ENCODE results near the gene CNN2. TPM values are rescaled to one million over a fixed set of nuclear protein-coding genes. Genes with fewer than 3 reads are reported as not detected.

Gene CNN2
- total and polyA plus RNA-seq, 2 donors: 55.9 to 127 TPM

DNA sequence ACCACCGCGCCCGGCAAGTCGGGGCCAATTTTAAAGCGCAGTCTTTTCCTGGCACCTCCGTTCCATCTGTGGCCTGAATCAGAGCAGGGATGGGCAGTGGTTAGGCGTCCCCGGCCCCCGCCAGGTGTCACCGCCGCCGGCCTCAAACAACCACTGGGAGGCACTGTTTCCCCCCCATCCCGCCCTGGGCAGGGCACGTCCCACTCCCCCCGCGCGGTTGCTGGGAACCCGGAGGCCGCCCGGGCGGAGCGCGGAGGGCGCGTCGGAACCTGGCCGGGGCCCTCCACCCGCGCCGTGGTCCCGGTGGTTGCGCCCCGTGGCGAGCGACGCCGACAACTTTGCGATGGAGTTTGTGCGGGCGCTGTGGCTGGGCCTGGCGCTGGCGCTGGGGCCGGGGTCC is 26.3 kb upstream of the CNN2 start, which contains the start of gene GRIN3B:
TSS of gene GRIN3B (plus strand) at position 325 of the 400 bp plus-strand sequence. CDS start at position 344, 19 bp downstream.
- Histone ChIP-seq H3K27me3 (ENCODE audit: control insufficient read depth in 2 of 2, insufficient read depth in 1 of 2, low read length in 1 of 2) (peaks cover 55 to 79% of the 10 kb centered on the region in 2 donors), H3K4me3 (ENCODE audit: low read length in 2 of 2) (peak within 1 kb of the TSS in 1 of 2 donors; percentile 4)
- WGBS: 2% methylated on average over 43 of the region's 43 CpGs

GRCh38 chr19:1000591-1001537 is 25.5 kb upstream of the CNN2 start:
- H3K27ac ChIP-seq (ENCODE audit: low read depth in 1 of 2, low read length in 1 of 2): no peak overlapping the region
- H3K4me1 ChIP-seq (ENCODE audit: control insufficient read depth in 2 of 2, insufficient read depth in 2 of 2, low read length in 2 of 2): peaks cover 8 to 13% of the 10 kb centered on the region in 2 donors
- WGBS: 3% methylated on average over 73 of the region's 73 CpGs
- no peak for DNase-seq (ENCODE audit: low read depth in 6 of 9, low spot score in 9 of 9)
- H3K9me3 ChIP-seq (ENCODE audit: control insufficient read depth in 2 of 2, insufficient read depth in 1 of 2, low read length in 1 of 2): peaks cover 0 to 13% of the 10 kb centered on the region in 2 donors
- H3K36me3 ChIP-seq (ENCODE audit: control insufficient read depth in 2 of 2, insufficient read depth in 2 of 2, low read length in 1 of 2): no peaks in the 10 kb centered on the region
- peak overlapping the region in 1 of 2 donors; percentile 4 for H3K4me3 ChIP-seq (ENCODE audit: low read length in 2 of 2)
- peaks cover 54 to 71% of the 10 kb centered on the region in 2 donors for H3K27me3 ChIP-seq (ENCODE audit: control insufficient read depth in 2 of 2, insufficient read depth in 1 of 2, low read length in 1 of 2)

More for the DNA sequence above, 26.3 kb upstream of the CNN2 start, which contains the start of gene GRIN3B:
- Histone ChIP-seq H3K9me3 (ENCODE audit: control insufficient read depth in 2 of 2, insufficient read depth in 1 of 2, low read length in 1 of 2) (peaks cover 0 to 18% of the 10 kb centered on the region in 2 donors), H3K27ac (ENCODE audit: low read depth in 1 of 2, low read length in 1 of 2) (no peak within 1 kb of the TSS), H3K4me1 (ENCODE audit: control insufficient read depth in 2 of 2, insufficient read depth in 2 of 2, low read length in 2 of 2) (peaks cover 8 to 14% of the 10 kb centered on the region in 2 donors), H3K36me3 (ENCODE audit: control insufficient read depth in 2 of 2, insufficient read depth in 2 of 2, low read length in 1 of 2) (no peaks in the 10 kb centered on the region)
- peak in 3 of 9 donors; percentile 15 to 57 (median 37) for DNase-seq (ENCODE audit: low read depth in 6 of 9, low spot score in 9 of 9)

DNA sequence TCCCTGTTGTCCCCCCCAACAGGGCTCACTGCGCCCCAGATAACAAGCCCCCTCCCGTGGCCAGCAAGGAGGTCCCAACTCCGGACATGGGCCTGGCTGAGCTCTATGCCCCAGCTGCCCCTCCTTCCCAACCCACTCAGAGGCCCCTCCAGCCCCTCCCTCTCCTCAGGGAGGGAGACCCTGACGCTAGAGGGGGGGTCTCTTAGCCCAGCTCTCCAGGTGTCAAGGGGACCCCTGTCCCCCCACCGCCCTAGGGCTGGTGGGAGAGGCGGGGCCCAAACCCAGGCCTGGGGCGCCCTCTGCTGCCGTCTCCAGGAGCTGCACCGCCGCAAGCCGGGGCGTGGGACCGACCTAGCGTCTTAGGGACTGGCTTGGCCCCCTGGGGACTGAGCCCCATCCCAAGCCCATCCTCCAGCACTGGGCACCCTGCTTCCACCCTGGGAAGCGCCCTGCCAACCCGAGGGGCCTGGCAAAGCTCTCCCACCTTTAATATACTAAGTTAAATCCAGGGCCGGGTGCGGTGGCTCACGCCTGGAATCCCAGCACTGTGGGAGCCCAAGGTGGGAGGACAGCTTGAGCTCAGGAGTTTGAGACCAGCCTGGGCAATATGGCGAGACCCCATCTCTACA is 24.8 kb upstream of the CNN2 start:
- WGBS: 14% methylated on average over 20 of the region's 20 CpGs
- no peaks in the 10 kb centered on the region for H3K36me3 ChIP-seq (ENCODE audit: control insufficient read depth in 2 of 2, insufficient read depth in 2 of 2, low read length in 1 of 2)
- peaks cover 4 to 5% of the 10 kb centered on the region in 2 donors for H3K4me1 ChIP-seq (ENCODE audit: control insufficient read depth in 2 of 2, insufficient read depth in 2 of 2, low read length in 2 of 2)
- peaks cover 47 to 63% of the 10 kb centered on the region in 2 donors for H3K27me3 ChIP-seq (ENCODE audit: control insufficient read depth in 2 of 2, insufficient read depth in 1 of 2, low read length in 1 of 2)
- no peak overlapping the region for H3K4me3 ChIP-seq (ENCODE audit: low read length in 2 of 2)
- peak in 4 of 9 donors; percentile 24 to 62 (median 46) for DNase-seq (ENCODE audit: low read depth in 6 of 9, low spot score in 9 of 9)
- peaks cover 0 to 7% of the 10 kb centered on the region in 2 donors for H3K9me3 ChIP-seq (ENCODE audit: control insufficient read depth in 2 of 2, insufficient read depth in 1 of 2, low read length in 1 of 2)
- no peak overlapping the region for H3K27ac ChIP-seq (ENCODE audit: low read depth in 1 of 2, low read length in 1 of 2)

DNA sequence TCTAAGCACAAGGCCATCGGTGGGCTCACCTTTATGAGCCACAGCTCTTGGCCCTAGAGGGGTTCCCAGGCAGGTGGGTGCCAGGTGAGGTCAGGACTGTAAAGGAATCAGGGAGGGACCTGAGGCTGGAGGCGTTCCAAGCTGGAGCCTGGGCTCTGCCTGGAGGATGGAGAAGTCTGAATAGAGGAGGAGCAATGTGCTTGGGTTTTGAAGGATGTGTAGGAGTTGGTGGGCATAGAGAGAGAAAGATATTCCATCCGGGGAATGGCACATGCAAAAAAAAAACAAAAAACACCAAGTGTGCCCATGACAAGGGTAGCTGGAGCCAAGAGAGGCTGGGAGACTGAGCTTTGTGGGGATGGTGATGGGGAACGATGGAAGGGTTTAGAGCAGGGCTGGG is 23.8 kb upstream of the CNN2 start:
- WGBS: 83% methylated on average over 4 of the region's 4 CpGs
- Histone ChIP-seq H3K27ac (ENCODE audit: low read depth in 1 of 2, low read length in 1 of 2) (no peak overlapping the region), H3K9me3 (ENCODE audit: control insufficient read depth in 2 of 2, insufficient read depth in 1 of 2, low read length in 1 of 2) (peaks cover 0 to 7% of the 10 kb centered on the region in 2 donors), H3K36me3 (ENCODE audit: control insufficient read depth in 2 of 2, insufficient read depth in 2 of 2, low read length in 1 of 2) (no peaks in the 10 kb centered on the region), H3K4me3 (ENCODE audit: low read length in 2 of 2) (no peak overlapping the region), H3K27me3 (ENCODE audit: control insufficient read depth in 2 of 2, insufficient read depth in 1 of 2, low read length in 1 of 2) (peaks cover 41 to 54% of the 10 kb centered on the region in 2 donors), H3K4me1 (ENCODE audit: control insufficient read depth in 2 of 2, insufficient read depth in 2 of 2, low read length in 2 of 2) (peaks cover 4 to 5% of the 10 kb centered on the region in 2 donors)
- DNase-seq (ENCODE audit: low read depth in 6 of 9, low spot score in 9 of 9): no peak

DNA sequence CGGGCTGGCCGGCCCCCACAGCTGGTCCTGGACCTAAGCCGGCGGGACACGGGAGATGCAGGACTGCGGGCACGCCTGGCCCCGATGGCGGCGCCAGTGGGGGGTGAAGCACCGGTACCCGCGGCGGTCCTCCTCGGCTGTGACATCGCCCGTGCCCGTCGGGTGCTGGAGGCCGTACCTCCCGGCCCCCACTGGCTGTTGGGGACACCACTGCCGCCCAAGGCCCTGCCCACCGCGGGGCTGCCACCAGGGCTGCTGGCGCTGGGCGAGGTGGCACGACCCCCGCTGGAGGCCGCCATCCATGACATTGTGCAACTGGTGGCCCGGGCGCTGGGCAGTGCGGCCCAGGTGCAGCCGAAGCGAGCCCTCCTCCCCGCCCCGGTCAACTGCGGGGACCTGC is 23.1 kb upstream of the CNN2 start:
- Histone ChIP-seq H3K36me3 (ENCODE audit: control insufficient read depth in 2 of 2, insufficient read depth in 2 of 2, low read length in 1 of 2) (no peaks in the 10 kb centered on the region), H3K27ac (ENCODE audit: low read depth in 1 of 2, low read length in 1 of 2) (no peak overlapping the region), H3K9me3 (ENCODE audit: control insufficient read depth in 2 of 2, insufficient read depth in 1 of 2, low read length in 1 of 2) (peaks cover 0 to 7% of the 10 kb centered on the region in 2 donors), H3K27me3 (ENCODE audit: control insufficient read depth in 2 of 2, insufficient read depth in 1 of 2, low read length in 1 of 2) (peaks cover 38 to 47% of the 10 kb centered on the region in 2 donors), H3K4me3 (ENCODE audit: low read length in 2 of 2) (no peak overlapping the region), H3K4me1 (ENCODE audit: control insufficient read depth in 2 of 2, insufficient read depth in 2 of 2, low read length in 2 of 2) (peaks cover 4 to 5% of the 10 kb centered on the region in 2 donors)
- DNase-seq (ENCODE audit: low read depth in 6 of 9, low spot score in 9 of 9): no peak
- 93% methylated on average over 37 of the region's 37 CpGs for WGBS

GRCh38 chr19:1004204-1004802 is 22.1 kb upstream of the CNN2 start:
- Histone ChIP-seq H3K27ac (ENCODE audit: low read depth in 1 of 2, low read length in 1 of 2) (no peak overlapping the region), H3K4me3 (ENCODE audit: low read length in 2 of 2) (no peak overlapping the region), H3K27me3 (ENCODE audit: control insufficient read depth in 2 of 2, insufficient read depth in 1 of 2, low read length in 1 of 2) (peaks cover 27 to 36% of the 10 kb centered on the region in 2 donors), H3K4me1 (ENCODE audit: control insufficient read depth in 2 of 2, insufficient read depth in 2 of 2, low read length in 2 of 2) (peaks cover 4 to 5% of the 10 kb centered on the region in 2 donors), H3K36me3 (ENCODE audit: control insufficient read depth in 2 of 2, insufficient read depth in 2 of 2, low read length in 1 of 2) (peaks cover 2 to 10% of the 10 kb centered on the region in 2 donors), H3K9me3 (ENCODE audit: control insufficient read depth in 2 of 2, insufficient read depth in 1 of 2, low read length in 1 of 2) (peaks cover 0 to 7% of the 10 kb centered on the region in 2 donors)
- WGBS: 82% methylated on average over 32 of the region's 32 CpGs
- no peak for DNase-seq (ENCODE audit: low read depth in 6 of 9, low spot score in 9 of 9)

- Histone ChIP-seq H3K27ac (ENCODE audit: low read depth in 1 of 2, low read length in 1 of 2) (no peak overlapping the region), H3K4me3 (ENCODE audit: low read length in 2 of 2) (no peak overlapping the region), H3K9me3 (ENCODE audit: control insufficient read depth in 2 of 2, insufficient read depth in 1 of 2, low read length in 1 of 2) (peaks cover 0 to 7% of the 10 kb centered on the region in 2 donors), H3K36me3 (ENCODE audit: control insufficient read depth in 2 of 2, insufficient read depth in 2 of 2, low read length in 1 of 2) (peaks cover 5 to 17% of the 10 kb centered on the region in 2 donors), H3K27me3 (ENCODE audit: control insufficient read depth in 2 of 2, insufficient read depth in 1 of 2, low read length in 1 of 2) (peaks cover 22 to 29% of the 10 kb centered on the region in 2 donors), H3K4me1 (ENCODE audit: control insufficient read depth in 2 of 2, insufficient read depth in 2 of 2, low read length in 2 of 2) (peaks cover 4 to 5% of the 10 kb centered on the region in 2 donors)
- WGBS: 94% methylated on average over 70 of the region's 70 CpGs
- DNase-seq (ENCODE audit: low read depth in 6 of 9, low spot score in 9 of 9): no peak
These were observed 21.4 kb upstream of the CNN2 start for GRCh38 chr19:1004803-1005664.

DNA sequence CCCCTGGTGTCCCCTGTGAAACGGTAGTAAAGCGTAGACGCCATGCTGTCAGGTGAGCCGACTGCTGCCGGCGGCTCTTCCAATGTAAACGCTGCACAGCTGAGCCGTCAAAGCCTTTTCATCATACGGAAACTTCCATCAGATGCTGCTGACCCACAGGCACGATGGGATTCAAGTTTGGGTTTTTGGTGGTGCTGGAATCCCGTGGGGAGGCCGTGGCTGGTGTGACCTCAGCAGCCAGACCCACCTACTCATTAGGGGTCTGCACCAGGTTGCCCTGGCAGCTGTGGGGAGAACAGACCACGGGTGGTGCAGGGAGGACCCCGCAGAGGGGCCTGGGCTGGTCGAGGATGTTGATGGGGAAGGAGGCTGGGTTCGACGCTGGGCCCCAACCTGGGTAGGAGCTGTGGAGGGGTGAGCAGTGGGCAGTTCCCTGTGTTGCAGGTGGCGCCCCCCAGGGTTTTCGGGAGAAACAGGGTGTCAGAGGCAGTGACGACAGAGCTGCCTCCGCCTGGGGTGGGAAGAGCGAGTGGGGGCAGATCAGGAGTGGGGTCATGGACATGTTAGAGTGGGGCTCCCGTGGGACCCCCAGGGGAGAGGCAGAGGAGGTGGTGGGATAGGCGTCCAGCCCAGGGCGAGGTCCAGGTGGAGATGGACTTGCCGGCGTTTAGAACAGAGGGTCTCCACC is 19.6 kb upstream of the CNN2 start:
- no peak for DNase-seq (ENCODE audit: low read depth in 6 of 9, low spot score in 9 of 9)
- Histone ChIP-seq H3K4me3 (ENCODE audit: low read length in 2 of 2) (no peak overlapping the region), H3K27ac (ENCODE audit: low read depth in 1 of 2, low read length in 1 of 2) (no peak overlapping the region), H3K9me3 (ENCODE audit: control insufficient read depth in 2 of 2, insufficient read depth in 1 of 2, low read length in 1 of 2) (no peaks in the 10 kb centered on the region), H3K36me3 (ENCODE audit: control insufficient read depth in 2 of 2, insufficient read depth in 2 of 2, low read length in 1 of 2) (peaks cover 8 to 35% of the 10 kb centered on the region in 2 donors), H3K4me1 (ENCODE audit: control insufficient read depth in 2 of 2, insufficient read depth in 2 of 2, low read length in 2 of 2) (no peaks in the 10 kb centered on the region), H3K27me3 (ENCODE audit: control insufficient read depth in 2 of 2, insufficient read depth in 1 of 2, low read length in 1 of 2) (peaks cover 5 to 14% of the 10 kb centered on the region in 2 donors)
- WGBS: 90% methylated on average over 27 of the region's 27 CpGs
